Tibial artery (tissue), 4 donors: Measurements from ENCODE around the gene GRM8.
"Not testable (repeated sequence)": the region's sequence is repeated elsewhere in the genome, so short reads cannot be mapped to it uniquely, and the experiment has no call there.

Experiments used
- DNase-seq, 2 donors: peaks; one replicate each; pipeline ENCODE4 v3.0.0-alpha.2; 2019
- H3K27ac ChIP-seq, 2 donors: fragments of 200-600 bp; sonication (generic) in 1 of 2; 1 replicate in 1 of 2; 2 replicates in 1 of 2; pipeline ENCODE4 v1.5.1; 2018 to 2019; ENCODE audit warnings: mild to moderate bottlenecking in 1 of 2
- H3K27me3 ChIP-seq, 2 donors: fragments of 200-600 bp; sonication (generic) in 1 of 2; one replicate each; pipeline versions ENCODE4 v1.5.1 to v1.6.0; 2016 to 2019
- H3K36me3 ChIP-seq, 3 donors: fragments of 200-600 bp; sonication (generic) in 2 of 3; one replicate each; pipeline ENCODE4 v1.5.1; 2016 to 2019; ENCODE audit warnings: mild to moderate bottlenecking in 2 of 3
- H3K4me1 ChIP-seq, 4 donors: fragments of 200-600 bp; sonication (generic) in 2 of 4; 1 replicate in 3 of 4; 2 replicates in 1 of 4; pipeline ENCODE4 v1.5.1; 2016 to 2019
- H3K4me3 ChIP-seq, 2 donors: fragments of 200-600 bp; sonication (generic) in 1 of 2; 1 replicate in 1 of 2; 2 replicates in 1 of 2; pipeline ENCODE4 v1.5.1; 2018 to 2019; ENCODE audit warnings: mild to moderate bottlenecking in 2 of 2
- H3K9me3 ChIP-seq, 3 donors: fragments of 200-600 bp; sonication (generic) in 1 of 3; one replicate each; pipeline ENCODE4 v1.5.1; 2016 to 2019
- intact Hi-C: fragments of 100-400 bp; cut with DNase I; formaldehyde crosslinking; loops from one replicate; pipeline ENCODE4 v1.15.0; 2023; ENCODE audit warnings: low total_unique reads
- TF ChIP-seq, protein P1 (sequence below), 2 experiments: fragments of 200-600 bp in 1 of 2; fragments of 450-650 bp in 1 of 2; IDR thresholded peaks; one replicate each; pipeline ENCODE4 v1.5.1; 2017 to 2019; ENCODE audit warnings: antibody characterized with exemption in 2 of 2, mild to moderate bottlenecking in 1 of 2, moderate library complexity in 1 of 2

The GRM8 gene

DNA sequence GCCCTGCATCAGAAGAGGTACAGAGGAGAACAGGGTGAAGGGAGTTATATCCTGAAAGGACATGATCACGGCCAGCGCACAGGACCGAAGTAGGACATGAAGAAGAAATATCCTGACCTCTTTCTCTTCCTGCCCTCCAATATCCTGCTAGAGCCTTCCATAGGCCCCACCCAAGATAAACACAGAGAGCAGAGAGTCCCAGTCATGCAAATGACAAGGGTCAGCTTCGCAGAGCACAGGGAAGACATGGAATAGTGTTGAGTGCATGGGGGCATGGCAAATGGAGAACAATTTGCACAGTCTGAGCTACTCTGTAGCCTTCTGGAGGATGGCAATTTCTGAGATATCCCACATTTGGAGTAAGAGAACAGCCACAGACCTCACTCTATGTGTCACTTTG, 371.4 kb downstream of the GRM8 start:
- DNase-seq, result no peak
- TF ChIP-seq, protein P1, sequence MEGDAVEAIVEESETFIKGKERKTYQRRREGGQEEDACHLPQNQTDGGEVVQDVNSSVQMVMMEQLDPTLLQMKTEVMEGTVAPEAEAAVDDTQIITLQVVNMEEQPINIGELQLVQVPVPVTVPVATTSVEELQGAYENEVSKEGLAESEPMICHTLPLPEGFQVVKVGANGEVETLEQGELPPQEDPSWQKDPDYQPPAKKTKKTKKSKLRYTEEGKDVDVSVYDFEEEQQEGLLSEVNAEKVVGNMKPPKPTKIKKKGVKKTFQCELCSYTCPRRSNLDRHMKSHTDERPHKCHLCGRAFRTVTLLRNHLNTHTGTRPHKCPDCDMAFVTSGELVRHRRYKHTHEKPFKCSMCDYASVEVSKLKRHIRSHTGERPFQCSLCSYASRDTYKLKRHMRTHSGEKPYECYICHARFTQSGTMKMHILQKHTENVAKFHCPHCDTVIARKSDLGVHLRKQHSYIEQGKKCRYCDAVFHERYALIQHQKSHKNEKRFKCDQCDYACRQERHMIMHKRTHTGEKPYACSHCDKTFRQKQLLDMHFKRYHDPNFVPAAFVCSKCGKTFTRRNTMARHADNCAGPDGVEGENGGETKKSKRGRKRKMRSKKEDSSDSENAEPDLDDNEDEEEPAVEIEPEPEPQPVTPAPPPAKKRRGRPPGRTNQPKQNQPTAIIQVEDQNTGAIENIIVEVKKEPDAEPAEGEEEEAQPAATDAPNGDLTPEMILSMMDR (IDR thresholded peaks at IDR 0.05), result no peak
- H3K9me3 ChIP-seq, result no peaks in the 10 kb centered on the region
- intact Hi-C loops, result no loop called here
- no peak overlapping the region for H3K27ac ChIP-seq
- no peak overlapping the region for H3K4me3 ChIP-seq
- H3K27me3 ChIP-seq, result no peaks in the 10 kb centered on the region
- H3K4me1 ChIP-seq, result no peaks in the 10 kb centered on the region
- no peaks in the 10 kb centered on the region for H3K36me3 ChIP-seq

DNA sequence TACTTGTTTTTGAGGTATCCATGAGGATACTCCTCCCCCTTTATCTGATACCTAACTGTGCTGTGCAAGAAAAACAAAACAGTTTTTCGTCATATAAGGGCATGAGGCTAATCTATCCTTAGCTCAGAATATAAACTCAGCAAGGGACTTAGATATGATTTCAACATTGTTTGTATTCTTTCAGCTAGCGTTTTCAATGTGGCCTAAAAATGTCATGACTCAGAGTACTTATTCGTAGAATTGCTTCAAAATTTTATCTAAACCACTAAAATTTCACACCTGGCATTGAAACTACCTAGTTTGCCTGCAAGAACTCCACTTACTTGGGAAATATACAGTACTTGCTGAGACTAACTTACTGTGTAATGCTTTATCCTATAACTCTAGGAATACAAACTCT, 376.2 kb downstream of the GRM8 start:
- H3K36me3 ChIP-seq, DNase-seq, H3K27me3 ChIP-seq, intact Hi-C loops, H3K27ac ChIP-seq, H3K9me3 ChIP-seq, H3K4me3 ChIP-seq, H3K4me1 ChIP-seq: not testable (repeated sequence)

DNA sequence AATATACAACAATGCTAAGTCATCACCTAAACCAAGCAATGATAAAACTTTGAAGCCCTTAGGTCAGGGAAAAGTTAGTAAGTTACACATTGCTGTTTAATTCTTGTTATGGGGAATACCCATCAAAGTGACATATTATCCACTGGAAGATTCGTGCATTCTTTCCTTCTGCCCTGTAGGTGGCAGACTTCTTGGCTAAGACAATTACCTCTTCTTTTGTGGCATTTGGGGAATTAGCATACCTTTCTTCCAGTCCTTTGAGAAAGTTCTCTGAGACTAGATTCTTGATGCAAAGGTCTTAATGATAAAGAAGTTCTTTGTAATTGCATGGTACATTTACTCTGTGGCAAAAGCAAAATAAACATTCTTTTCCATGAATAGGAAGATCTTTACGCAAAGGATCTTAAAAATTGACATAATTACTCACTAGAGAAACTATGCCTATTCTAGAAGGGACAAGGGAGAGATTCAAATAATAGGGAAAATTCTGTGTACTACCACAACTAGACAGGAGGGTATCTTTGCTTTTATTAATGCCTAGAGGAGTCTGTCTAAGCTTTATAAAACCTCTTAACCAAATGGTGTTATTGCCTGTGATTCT, 395.9 kb downstream of the GRM8 start:
- intact Hi-C loops, result no loop called here
- H3K36me3 ChIP-seq, result no peaks in the 10 kb centered on the region
- H3K27ac ChIP-seq, result no peak overlapping the region
- H3K9me3 ChIP-seq, result no peaks in the 10 kb centered on the region
- H3K4me3 ChIP-seq, result no peak overlapping the region
- TF ChIP-seq, protein P1 (IDR thresholded peaks at IDR 0.05), result no peak
- no peak for DNase-seq
- no peaks in the 10 kb centered on the region for H3K27me3 ChIP-seq
- no peaks in the 10 kb centered on the region for H3K4me1 ChIP-seq

DNA sequence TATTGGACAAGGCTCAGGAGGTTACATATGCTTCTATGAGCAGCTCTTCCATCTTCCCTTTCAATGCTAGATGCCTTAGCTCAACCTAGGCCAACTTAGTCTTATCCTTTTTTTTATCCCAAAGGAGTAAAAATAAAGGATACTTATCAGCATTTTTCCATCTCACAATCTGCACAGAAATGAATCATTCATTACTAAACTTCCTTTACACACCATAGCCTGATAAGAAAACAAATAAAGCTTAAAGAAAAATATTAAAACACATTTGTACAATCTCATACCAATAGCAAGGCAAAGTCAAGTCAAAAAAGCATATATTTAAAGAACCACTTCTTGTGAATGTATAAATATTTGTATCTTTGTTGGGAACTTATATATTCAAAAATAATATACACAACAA, 407.4 kb downstream of the GRM8 start:
- TF ChIP-seq, protein P1 (IDR thresholded peaks at IDR 0.05), result no peak
- no peaks in the 10 kb centered on the region for H3K9me3 ChIP-seq
- no peaks in the 10 kb centered on the region for H3K27me3 ChIP-seq
- no peak overlapping the region for H3K27ac ChIP-seq
- H3K4me3 ChIP-seq, result no peak overlapping the region
- intact Hi-C loops, result no loop called here
- H3K36me3 ChIP-seq, result no peaks in the 10 kb centered on the region
- H3K4me1 ChIP-seq, result no peaks in the 10 kb centered on the region
- DNase-seq, result no peak

DNA sequence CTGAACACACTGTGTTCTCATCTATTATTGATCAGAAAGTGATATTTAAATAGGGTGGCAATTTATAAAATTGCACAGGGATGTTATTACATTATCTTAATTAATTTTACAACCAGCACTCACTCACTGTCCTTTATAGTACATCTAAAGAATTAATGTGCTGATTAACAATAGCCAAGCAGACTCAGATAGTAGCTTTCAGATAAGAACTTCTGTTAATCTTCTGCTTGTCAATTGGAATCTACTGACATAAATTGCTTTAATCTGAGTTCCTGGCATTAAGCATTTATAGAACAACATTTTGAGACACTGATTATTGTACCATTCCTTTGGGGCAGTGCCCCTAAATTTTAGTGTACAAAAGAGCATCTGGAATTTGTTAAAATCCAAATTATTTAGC, 408.9 kb downstream of the GRM8 start:
- TF ChIP-seq, protein P1 (IDR thresholded peaks at IDR 0.05), result no peak
- intact Hi-C loops, result no loop called here
- no peaks in the 10 kb centered on the region for H3K36me3 ChIP-seq
- H3K4me3 ChIP-seq, result no peak overlapping the region
- H3K4me1 ChIP-seq, result no peaks in the 10 kb centered on the region
- H3K9me3 ChIP-seq, result no peaks in the 10 kb centered on the region
- H3K27me3 ChIP-seq, result no peaks in the 10 kb centered on the region
- no peak for DNase-seq
- no peak overlapping the region for H3K27ac ChIP-seq

DNA sequence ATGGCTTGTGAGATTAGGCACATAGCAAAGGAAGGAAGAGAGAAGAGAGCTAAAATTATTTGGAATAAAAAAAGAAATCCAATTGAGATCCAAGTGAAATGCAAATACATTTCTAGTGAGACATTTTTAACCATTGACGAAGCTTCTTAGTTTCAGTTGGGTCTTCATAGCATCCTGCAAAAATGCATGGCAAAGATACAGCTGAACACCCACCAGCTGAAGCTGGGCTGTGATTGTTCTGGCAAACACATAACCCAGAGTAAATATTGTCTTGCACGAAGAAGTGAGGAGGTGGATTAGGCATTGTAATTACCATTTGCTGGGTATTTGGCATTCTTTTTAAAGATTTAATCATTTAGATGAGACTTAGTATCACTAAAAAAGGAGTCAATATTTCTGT, 409.4 kb downstream of the GRM8 start:
- Histone ChIP-seq H3K4me1 (no peaks in the 10 kb centered on the region), H3K27me3 (no peaks in the 10 kb centered on the region), H3K36me3 (no peaks in the 10 kb centered on the region), H3K27ac (no peak overlapping the region), H3K9me3 (no peaks in the 10 kb centered on the region), H3K4me3 (no peak overlapping the region)
- TF ChIP-seq, protein P1 (IDR thresholded peaks at IDR 0.05), result no peak
- intact Hi-C loops, result no loop called here
- no peak for DNase-seq
